PC-9 (cell line): ENCODE results near the gene DGCR2. TPM values are rescaled to one million over a fixed set of nuclear protein-coding genes. Genes with fewer than 3 reads are reported as not detected.

Experiments
- BruUV-seq: library from RNA; stranded (reverse); fragments of 400-500 nt; replicated peaks from 2 replicates; lab custom pipeline; 2021; lab: Mats Ljungman, UMichigan
- CTCF ChIA-PET: fragments of 300-600 bp; sonication (Branson Sonifier 250); formaldehyde crosslinking; loops from one replicate; lab custom pipeline; 2022; ENCODE audit warnings: antibody characterized with exemption; lab: Charles Lee
- POLR2A ChIA-PET: fragments of 300-600 bp; sonication (Branson Sonifier 250); formaldehyde crosslinking; loops from one replicate; lab custom pipeline; 2022; ENCODE audit warnings: antibody characterized with exemption; ENCODE audit not compliant: unreplicated experiment; lab: Charles Lee
- DNase-seq, 2 experiments: peaks; one replicate each; pipeline versions ENCODE4 v3.0.0 to v3.0.0-alpha.2; 2015 to 2022; ENCODE audit warnings: mixed read lengths in 1 of 2
- H2AFZ ChIP-seq: fragments of 200-600 bp; sonication (generic); 2 replicates; pipeline ENCODE4 v1.8.1; 2017; ENCODE audit warnings: antibody characterized with exemption
- H3F3A ChIP-seq: fragments of 200-600 bp; sonication (generic); 2 replicates; pipeline ENCODE4 v1.8.1; 2017; ENCODE audit warnings: antibody characterized with exemption, mild to moderate bottlenecking, low read depth; ENCODE audit not compliant: insufficient read depth
- H3K27ac ChIP-seq: fragments of 200-600 bp; sonication (generic); 2 replicates; pipeline ENCODE4 v1.6.1; 2016; ENCODE audit warnings: mixed run types
- H3K27me3 ChIP-seq: fragments of 200-600 bp; sonication (generic); 2 replicates; pipeline ENCODE4 v1.6.1; 2016; ENCODE audit warnings: low read depth, mixed run types; ENCODE audit not compliant: insufficient read depth
- H3K36me3 ChIP-seq: fragments of 200-600 bp; sonication (generic); 2 replicates; pipeline ENCODE4 v1.6.1; 2016; ENCODE audit warnings: low read depth, mixed run types
- H3K4me1 ChIP-seq: fragments of 200-600 bp; sonication (generic); replicated peaks from 2 replicates; pipeline ENCODE4 v1.6.1; 2016; ENCODE audit warnings: mixed run types; ENCODE audit not compliant: insufficient read depth
- H3K4me2 ChIP-seq: fragments of 200-600 bp; sonication (generic); 2 replicates; pipeline ENCODE4 v1.6.1; 2017; ENCODE audit warnings: mixed run types
- H3K4me3 ChIP-seq: fragments of 200-600 bp; sonication (generic); 2 replicates; pipeline ENCODE4 v1.6.1; 2016; ENCODE audit warnings: mixed run types
- H3K79me2 ChIP-seq: fragments of 200-600 bp; sonication (generic); 2 replicates; pipeline ENCODE4 v1.6.1; 2017; ENCODE audit warnings: low read depth, mixed run types
- H3K9me2 ChIP-seq: fragments of 200-600 bp; sonication (generic); 2 replicates; pipeline ENCODE4 v1.8.1; 2017; ENCODE audit warnings: mild to moderate bottlenecking; ENCODE audit not compliant: insufficient read depth
- H3K9me3 ChIP-seq: fragments of 200-600 bp; sonication (generic); 2 replicates; pipeline ENCODE4 v1.8.1; 2016; ENCODE audit warnings: low read depth; ENCODE audit not compliant: insufficient read depth
- H4K20me1 ChIP-seq: fragments of 200-600 bp; sonication (generic); 2 replicates; pipeline ENCODE4 v1.8.1; 2017; ENCODE audit not compliant: insufficient read depth
- CTCF ChIP-seq: fragments of 200-600 bp; sonication (generic); conservative IDR thresholded peaks from 2 replicates; pipeline ENCODE4 v1.6.1; 2017; ENCODE audit warnings: mixed run types, antibody characterized with exemption, mild to moderate bottlenecking, moderate library complexity
- EZH2 ChIP-seq: fragments of 200-600 bp; sonication (generic); IDR thresholded peaks from 2 replicates; pipeline ENCODE4 v1.8.0; 2017; ENCODE audit warnings: antibody characterized with exemption, low read depth
- intact Hi-C: fragments of 100-400 bp; cut with micrococcal nuclease; formaldehyde crosslinking; loops from one replicate; pipeline ENCODE4 v1.10.0; 2022; ENCODE audit not compliant: unreplicated experiment
- total RNA-seq: library from RNA; stranded (reverse); gene quantifications from 2 replicates; pipeline ENCODE4 v1.2.3, GENCODE V29; 2021

The DGCR2 gene
- total RNA-seq, 1 experiment from 2014 or later = 37.6 TPM

- POLR2A ChIA-PET = no interaction called here
- intact Hi-C loops = no loop called here
- Histone ChIP-seq H2AFZ (no peak overlapping the region), H3K4me2 (no peak overlapping the region), H3K4me3 (no peak overlapping the region), H3K9me2 (no peaks in the 10 kb centered on the region), H3F3A (no peaks in the 10 kb centered on the region), H3K9me3 (no peaks in the 10 kb centered on the region), H3K27me3 (no peaks in the 10 kb centered on the region), H3K79me2 (no peaks in the 10 kb centered on the region), H3K4me1 (no peaks in the 10 kb centered on the region), H3K27ac (no peak overlapping the region), H4K20me1 (no peaks in the 10 kb centered on the region), H3K36me3 (no peaks in the 10 kb centered on the region)
- CTCF ChIA-PET = no interaction called here
- BruUV-seq = no TSS peak
- no peak for DNase-seq
- TF ChIP-seq EZH2 (no peak), CTCF (no peak)
Measured at GRCh38 chr22:19039796-19040280, 82.4 kb downstream of the DGCR2 start.

- no peaks in the 10 kb centered on the region for H3K9me2 ChIP-seq
- no peaks in the 10 kb centered on the region for H3K9me3 ChIP-seq
- intact Hi-C loops = no loop called here
- no peak overlapping the region for H3K27ac ChIP-seq
- no peak for DNase-seq
- ChIA-PET CTCF (no interaction called here), POLR2A (no interaction called here)
- no peaks in the 10 kb centered on the region for H4K20me1 ChIP-seq
- no peaks in the 10 kb centered on the region for H3K79me2 ChIP-seq
- H3K27me3 ChIP-seq = no peaks in the 10 kb centered on the region
- TF ChIP-seq CTCF (no peak), EZH2 (no peak)
- no peaks in the 10 kb centered on the region for H3K36me3 ChIP-seq
- no TSS peak for BruUV-seq
- H3K4me1 ChIP-seq = no peaks in the 10 kb centered on the region
- H3K4me2 ChIP-seq = no peak overlapping the region
- no peak overlapping the region for H2AFZ ChIP-seq
- H3F3A ChIP-seq = no peaks in the 10 kb centered on the region
- H3K4me3 ChIP-seq = no peak overlapping the region
Measured at GRCh38 chr22:19039448-19039780, 82.8 kb downstream of the DGCR2 start.

DNA sequence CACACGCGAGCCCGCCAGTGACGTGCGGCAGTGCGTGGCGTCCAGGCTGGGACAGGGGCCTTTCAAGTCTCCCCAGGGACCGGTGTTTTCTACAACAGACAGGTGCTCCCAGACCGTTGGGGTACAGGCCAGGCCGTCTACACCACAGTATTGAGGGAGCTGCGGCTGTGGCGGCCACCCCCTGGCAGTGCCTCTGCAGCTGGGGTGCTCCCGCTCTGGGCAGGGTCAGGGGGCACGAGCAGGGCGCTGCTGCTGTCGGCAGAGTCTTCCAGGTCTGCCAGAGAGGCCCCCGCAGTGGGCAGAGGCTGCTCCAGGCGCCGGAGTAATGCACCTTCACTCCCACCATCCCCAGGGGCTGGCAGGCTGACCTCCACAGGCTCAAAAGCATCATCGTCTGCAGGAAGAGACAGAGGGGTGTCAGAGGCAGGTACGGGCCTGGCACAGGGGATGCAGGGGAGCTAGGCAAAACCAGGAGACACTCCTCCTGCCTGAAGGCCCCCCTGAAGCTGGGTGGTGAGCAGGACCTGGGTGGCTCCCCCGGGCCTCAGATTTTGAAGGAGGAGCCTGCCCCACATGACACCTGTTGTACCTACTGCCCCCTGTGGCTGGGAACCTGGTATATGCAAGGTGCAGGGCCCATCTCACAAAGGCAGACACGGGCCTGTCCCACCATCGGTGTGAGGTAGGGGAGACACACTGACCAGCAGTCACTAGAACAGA lies 83.3 kb downstream of the DGCR2 start:
- Histone ChIP-seq H3K27me3 (no peaks in the 10 kb centered on the region), H3K4me3 (no peak overlapping the region), H3K9me2 (no peaks in the 10 kb centered on the region), H3K4me2 (no peak overlapping the region), H3K4me1 (no peaks in the 10 kb centered on the region), H3K9me3 (no peaks in the 10 kb centered on the region), H3K79me2 (no peaks in the 10 kb centered on the region), H4K20me1 (no peaks in the 10 kb centered on the region), H3K27ac (no peak overlapping the region), H3K36me3 (no peaks in the 10 kb centered on the region), H3F3A (no peaks in the 10 kb centered on the region), H2AFZ (no peak overlapping the region)
- BruUV-seq = no TSS peak
- no peak for DNase-seq
- intact Hi-C loops = no loop called here
- ChIA-PET CTCF (no interaction called here), POLR2A (no interaction called here)
- TF ChIP-seq EZH2 (no peak), CTCF (no peak)
